ENCODE results near the gene SELPLG.
"Not testable (repeated sequence)": the region's sequence is repeated elsewhere in the genome, so short reads cannot be mapped to it uniquely, and the experiment has no call there.

SELPLG gene

DNA sequence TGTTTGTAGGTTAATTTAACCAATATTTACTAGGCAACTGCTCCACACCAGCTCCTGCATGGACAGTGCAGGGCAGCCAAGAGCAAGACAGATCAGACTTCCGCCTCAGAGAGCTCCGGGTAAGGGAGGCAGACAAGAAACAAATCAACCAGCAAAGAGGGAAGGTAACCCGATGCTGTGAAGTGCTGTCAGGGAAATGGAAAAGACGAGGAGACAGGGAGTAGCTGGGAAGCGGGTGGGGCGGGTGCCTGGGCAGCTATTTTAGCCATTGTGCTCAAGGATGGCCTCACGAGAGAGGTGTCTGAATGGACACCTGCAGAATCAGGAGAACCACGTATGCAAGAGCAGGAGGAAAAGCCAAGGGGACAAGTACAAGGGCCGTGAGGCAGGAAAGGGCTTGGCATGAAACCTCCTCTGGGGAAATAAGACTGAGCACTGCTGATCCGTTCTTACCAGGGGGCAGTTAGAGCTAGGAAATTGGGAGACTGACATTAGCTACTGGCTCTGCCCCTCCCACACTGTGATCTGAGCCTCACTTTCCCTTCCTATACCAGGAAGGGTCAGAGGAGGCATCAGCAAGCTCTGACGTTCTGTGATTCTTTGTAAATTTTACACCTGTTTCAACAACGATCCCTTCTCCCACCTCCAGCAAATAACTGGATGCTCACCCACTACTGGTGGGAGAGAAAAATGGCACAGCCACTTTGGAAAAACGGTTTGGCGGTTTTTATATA, 29.3 kb downstream of the SELPLG start:
- DNase-seq (ENCODE audit: low read depth in 3 of 3), result no peak

DNA sequence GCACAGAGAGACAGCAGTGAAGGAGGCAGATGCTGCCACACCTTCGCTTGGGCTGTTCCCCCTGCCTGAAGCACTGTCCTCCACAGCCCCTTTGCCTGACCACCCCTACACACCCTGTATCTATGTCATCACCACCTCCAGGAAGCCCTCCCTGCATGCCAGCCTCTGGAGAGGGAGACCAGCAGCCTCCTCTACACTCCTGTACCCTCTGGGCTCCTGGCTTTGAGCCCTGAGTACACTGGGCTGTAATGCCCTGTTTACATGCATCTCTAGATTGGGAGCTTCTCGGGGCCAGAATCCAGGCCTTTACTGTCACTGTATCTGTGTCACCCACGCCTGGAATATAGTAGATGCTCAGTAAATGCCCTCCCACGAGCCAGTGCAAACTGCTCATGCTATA, 30.0 kb downstream of the SELPLG start:
- DNase-seq (ENCODE audit: low read depth in 3 of 3), result no peak

DNA sequence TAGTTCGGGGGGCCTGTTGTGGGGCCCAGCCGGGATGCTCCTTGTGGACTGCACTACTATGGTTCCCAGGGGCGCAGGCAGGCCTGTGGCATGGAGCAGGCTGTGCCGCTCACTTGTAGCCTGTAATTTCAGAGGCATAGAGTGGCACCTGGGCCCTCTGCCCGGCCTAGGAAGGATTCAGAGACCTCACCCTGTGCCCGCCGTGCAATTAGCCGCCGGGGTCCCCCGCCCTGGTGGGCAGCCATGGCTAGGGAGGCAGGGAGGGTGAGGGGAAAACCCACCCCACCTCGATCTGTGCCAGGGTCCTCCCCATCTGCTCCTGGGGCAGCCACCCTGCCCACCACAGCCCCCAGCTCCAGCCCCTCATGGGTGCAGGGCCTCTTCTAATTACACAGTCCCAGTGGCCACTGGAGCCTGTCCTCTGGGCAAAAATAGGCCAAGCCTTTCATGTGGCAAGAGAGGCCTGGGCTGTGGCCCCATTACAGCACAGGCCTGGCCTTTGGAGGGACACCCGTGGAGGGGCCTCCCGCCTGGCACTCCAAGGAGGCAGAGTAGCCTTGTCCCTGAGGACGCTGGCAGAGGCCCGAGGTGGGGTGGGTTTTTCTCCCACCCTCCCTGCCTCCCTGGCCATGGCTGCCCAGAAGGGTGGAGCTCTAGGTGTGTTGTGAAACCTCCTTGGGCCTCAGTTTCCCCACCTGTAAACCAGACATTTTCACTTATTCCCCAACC, 30.6 kb downstream of the SELPLG start:
- no peak for DNase-seq (ENCODE audit: low read depth in 3 of 3)

DNA sequence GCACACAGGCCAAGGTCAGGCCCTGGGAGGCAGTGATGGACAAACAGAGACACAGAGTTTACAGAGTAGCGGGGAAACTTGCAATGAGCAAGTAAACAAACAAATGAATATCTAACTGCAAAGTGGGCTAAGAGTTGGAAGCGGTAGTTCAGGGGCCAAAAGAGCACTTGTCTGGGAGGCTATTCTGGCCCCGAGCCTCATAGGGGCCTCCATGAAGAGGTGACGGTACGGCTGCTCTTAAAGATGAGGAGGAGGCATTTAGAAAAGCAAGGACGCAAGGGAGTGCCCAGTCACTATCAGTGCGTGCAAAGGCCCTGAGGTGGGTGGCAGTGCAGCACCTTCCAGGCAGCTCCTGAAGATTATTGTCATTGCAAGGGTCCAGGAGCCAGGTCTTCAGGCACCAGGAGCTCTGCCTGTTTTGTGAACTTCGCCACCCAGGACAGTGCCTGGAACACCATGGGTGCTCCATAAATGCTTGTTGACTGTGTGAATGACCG, 31.4 kb downstream of the SELPLG start:
- no peak for DNase-seq (ENCODE audit: low read depth in 3 of 3)

DNA sequence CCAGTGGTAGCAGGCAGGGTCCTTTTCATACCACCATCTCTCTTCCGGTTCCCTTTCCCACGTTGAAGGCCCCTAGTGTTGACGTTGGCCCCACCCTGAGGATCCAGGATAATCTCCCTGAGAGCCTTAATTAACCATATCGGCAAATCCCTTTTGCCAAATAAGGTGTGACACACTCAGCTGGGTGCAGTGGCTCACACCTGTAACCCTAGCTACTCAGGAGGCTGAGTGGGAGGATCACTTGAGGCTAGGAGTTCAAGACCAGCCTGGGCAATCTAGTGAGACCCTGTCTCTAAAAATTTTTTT, 33.0 kb downstream of the SELPLG start:
- no peak for DNase-seq (ENCODE audit: low read depth in 3 of 3)

DNA sequence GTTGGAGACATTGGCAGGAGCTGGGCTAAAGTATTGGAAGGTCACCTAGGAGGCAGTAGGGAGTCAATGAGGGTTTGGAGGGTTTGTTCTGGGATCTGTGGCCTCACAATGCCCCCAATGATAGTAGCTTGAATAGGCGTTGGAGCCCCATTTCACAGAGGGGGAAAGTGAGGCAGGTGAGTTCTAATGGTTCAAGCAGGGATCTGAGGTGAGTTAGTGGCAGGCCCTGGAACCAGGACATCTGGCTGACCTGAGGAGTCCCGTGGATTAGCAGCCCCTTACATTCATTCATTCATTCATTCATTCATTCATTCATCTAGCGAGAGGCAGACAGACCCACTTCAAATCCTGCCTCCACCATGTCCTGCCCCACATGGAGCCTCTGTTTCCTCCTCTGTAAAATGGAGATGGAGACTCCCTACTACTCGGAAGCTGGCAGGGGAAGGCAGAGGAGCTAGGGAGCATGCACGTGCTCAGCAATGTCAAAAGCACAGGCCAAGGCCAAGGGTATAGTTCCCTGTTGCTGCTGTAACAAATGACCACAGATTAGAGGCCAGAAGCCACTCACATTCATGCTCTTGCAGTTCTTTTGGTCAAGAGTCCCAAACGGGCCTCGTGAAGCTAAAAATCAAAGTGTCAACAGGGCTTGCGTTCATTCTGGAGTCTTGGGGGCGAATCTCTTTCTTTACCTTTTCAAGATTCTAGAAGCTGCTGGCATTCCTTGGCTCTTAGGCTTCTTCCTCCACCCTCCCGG, 33.6 kb downstream of the SELPLG start:
- no peak for DNase-seq (ENCODE audit: low read depth in 3 of 3)

DNA sequence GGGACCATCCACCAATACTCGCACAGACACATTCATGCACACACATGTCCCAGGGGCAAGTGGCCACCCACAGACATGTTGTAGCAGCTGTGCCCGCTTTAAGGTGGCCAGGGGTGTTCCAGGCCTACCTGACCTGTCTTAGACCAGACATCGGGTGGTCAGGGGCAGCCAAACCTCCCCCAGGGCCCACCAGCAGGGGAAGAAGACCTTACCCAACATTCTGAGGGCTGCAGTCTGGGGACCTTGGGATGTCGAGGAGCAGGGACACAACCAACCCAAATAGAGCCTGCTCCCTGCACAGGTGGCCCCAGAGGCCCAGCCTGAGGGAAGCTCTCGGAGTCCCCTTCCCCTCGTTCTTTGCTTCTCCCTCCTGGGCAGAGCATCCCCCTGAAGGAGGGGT, 34.2 kb downstream of the SELPLG start:
- no peak for DNase-seq (ENCODE audit: low read depth in 3 of 3)

DNA sequence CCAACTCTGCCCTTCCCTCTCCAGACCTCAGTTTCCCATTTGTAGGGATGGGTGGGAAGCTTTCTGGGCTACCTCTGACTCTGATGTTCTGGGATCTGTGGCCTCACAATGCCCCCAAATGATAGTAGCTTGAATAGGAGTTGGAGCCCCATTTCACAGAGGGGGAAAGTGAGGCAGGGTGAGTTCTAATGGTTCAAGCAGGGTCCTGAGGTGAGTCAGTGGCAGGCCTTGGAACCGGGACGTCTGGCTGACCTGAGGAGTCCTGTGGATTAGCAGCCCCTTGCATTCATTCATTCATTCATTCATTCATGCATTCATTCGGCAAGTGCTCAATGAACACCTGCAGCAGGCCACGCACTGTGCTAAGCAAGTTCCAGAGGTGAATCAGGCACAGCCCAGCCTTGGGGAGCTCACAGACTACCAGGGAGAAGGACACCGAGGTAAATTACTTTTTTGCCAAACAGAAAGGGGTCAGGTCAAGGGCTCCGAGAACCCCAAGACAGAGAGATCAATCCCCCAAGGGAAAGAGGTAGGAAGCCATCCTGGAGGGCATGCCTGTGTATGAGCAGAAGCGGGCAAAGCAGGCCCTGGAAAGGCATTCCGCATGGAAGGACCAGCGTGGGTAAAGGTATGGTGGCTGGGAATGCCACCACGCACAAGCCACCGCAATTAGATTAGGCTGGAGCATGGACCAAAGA, 35.0 kb downstream of the SELPLG start:
- DNase-seq (ENCODE audit: low read depth in 3 of 3), result no peak

DNA sequence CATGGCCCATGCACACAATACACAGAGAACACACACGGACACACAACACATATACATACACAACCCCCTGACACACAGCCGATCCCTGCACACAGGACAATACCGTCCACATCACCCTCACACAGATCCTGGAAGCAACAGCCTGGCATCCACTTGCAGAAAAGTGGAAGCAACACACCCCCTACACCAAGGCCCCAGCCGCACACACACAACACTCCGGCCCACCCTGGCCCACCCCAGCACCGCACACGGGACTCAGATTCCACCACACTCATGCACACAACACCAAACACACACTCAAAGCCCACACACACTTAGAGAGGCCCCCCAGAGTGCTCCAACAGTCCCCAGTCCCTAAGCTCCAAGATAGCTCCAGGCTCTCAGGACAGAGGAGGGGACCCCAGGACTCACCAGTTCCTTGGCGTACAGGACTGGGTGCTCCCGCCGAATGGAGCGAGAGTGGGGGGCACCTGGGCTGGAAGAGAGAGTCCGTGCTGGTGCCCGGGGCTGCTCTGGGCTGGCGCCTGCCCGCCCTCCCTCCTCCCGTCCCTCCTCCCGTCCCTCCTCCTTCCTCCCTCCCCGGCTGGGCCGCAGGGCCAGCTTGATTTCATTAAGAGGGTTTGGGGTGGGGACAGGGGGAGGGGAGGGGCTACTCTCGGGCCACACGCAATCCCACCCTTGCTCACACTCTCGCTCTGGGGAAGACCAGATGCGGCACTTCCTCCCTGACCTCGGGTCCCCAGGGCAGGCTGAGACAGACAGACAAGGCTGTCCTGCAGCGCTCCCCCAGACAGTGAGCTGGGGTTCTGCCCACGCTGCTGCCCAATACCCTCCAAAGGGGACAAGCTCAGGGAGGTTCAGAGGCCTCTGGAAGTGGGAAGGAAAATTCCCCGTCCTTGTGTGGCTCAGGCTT, 35.9 kb downstream of the SELPLG start, which contains the start of gene TMEM119:
Gene TMEM119 (minus strand): TSS at position 526 of the 913 bp plus-strand sequence. CDS start 5,701 bp downstream, outside the sequence.
- DNase-seq (ENCODE audit: low read depth in 3 of 3), result no peak

DNA sequence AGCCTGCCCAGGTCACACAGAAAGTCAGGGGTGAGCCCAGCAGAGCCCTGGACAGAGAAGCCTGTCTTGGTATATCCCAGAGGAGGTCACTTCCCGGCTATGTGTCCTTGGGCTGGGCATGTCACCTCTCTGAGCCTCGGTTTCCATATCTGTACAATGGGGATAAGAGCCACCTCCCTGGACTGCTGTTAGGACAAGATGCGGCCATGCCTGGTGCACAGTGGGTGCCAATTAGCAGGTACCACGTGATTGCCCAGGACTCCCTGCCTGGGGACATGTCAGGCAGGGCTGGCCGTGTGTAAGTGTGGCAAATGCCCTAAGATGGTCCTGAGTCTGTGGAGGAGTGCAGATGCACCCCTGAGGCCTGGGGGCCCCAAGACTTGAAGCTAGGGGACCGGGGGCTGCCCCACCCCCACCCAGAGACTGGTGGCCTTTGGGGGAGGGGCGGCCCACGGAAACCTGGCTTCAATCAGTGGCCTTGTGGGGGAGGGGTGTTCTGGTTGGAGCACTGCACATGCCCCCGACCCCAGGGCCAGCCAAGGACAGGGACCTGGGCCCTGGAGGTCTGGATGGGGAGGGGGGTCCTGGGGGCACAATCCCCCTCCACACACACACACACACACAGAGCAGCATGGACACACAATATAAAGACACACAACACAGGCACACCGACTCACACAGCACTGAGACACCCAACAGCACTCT, 36.7 kb downstream of the SELPLG start:
- DNase-seq (ENCODE audit: low read depth in 3 of 3), result no peak

DNA sequence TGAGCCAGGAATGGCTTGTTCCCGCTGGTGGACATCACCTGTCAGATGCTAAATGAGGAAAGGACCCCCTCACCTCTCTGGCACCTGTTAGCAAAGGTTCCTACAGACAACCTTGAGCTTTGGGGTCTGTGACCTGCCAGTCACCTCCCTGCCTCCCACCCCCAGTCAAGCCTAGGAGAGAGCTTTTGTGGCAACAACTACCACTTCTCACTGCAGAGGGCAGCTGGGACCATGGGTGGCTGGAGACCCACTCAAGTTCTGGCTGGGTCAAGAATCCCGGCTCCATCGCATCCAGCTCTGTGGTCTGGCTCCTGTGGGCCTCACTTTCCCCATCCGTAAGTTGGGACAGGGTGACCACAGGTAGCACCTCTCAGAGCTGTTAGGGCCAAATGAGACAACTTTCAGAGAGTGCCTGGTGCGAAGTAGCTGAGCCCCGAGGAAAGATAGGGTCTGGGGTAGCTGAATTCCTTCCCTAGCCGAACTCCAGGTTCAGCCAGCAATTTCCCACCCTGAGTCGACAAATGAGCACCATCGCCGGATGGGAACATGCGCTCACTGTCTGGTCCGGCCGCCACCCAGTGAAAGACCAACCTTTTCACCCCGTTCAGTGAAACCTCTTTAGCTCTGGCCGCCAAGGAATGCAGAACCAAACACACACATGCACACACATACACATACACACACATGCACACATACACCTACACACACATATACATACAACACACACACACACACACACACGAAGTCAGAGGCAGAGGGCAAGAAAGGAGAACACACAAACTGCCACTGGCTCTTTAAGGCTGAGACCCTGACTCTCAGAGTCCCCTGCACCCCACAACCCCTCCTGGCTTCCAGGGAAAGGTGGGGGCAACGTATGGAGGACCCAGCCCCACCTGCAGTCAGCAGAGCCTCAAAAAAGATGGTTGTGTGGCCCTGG, 37.7 kb downstream of the SELPLG start:
- no peak for DNase-seq (ENCODE audit: low read depth in 3 of 3)

DNA sequence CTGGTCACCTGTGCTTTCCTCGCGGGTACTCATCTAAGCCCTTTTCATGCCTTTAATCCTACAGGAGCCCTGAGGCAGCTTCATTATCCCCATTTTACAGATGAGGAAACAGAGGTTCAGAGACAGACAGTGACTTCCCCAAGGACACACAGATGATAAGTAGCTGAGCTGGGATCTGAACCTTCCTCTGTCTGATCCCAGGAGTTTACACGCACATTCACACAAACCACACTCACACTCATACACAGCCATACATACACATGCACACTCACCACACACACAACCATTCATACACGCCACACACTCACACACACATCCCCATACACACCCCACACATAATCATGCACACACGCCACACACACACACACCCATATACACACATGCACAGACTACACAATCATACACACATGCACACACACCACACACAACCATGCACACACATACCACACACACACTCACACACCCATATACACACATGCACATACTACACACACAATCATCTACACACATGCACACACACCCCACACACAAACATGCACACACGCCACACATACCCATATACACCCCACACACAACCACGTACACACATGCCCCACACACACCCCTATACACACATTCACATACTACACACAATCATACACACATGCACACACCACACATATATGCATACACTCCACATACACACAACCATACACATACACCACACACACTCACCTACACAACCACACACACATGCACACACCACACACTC, 38.6 kb downstream of the SELPLG start:
- no peak for DNase-seq (ENCODE audit: low read depth in 3 of 3)

DNA sequence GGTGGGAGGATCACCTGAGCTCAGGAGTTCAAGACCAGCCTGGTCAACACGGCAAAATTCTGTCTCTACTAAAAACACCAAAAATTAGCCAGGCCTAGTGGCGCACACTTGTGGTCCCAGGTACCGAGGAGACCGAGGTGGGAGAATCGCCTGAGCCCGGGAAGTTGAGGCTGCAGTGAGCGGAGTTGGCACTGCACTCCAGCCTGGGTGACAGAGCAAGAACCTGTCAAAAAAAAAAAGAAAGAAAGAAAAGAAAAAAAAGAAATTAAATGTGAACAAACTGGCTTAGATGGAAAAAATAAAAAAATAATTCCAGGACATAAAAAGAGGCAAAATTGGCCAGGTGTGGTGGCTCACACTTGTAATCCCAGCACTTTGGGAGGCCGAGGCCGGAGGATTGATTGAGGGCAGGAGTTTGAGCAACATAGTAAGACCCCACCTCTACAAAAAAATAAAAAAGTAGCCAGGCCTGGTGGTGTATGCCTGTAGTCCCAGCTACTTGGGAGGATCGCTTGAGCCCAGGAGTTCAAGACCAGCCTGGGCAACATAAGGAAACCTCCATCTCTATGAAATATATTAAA, 39.3 kb downstream of the SELPLG start:
- DNase-seq (ENCODE audit: low read depth in 3 of 3), result no peak

DNA sequence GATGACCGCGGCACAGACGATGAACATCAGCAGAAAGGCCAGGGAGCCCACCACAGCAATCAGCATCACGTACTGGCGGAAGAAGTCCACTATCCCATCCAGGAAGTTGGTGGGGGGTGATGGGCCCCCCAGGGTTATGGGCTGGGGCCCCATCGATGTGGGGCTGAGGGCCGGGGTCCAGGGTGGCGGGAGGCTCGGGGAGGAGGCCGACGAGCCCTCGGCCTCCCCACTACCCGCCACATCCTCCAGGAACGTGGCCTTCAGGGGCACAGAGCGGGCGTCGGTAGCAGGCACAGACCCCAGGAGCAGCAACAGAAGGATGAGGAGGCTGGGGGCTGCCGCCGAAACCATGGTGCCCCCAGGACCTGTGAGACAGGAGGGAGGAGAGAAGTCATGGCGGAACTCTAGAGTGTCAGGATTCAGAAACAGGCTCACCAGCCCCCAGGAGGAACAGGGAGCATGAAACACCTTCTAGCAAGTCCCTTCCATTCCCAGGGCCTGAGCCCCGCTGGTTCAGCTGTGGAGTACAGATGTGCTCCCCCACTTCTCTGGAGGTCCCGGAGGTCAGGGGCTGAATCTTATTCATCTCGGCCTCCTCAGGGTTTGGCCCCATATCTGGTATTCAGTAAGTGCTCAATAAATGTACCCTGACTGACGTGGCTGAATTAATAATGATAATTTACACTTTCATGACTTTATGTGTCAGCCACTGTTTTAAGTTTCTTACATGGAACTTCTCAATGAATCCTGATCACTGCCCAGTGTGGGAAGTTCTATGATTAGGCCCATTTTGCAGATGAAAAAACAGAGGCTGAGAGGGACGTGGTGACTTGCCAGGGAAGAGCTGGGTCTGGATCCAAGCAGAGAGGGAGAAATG, 41.4 kb downstream of the SELPLG start:
- DNase-seq (ENCODE audit: low read depth in 3 of 3), result no peak

DNA sequence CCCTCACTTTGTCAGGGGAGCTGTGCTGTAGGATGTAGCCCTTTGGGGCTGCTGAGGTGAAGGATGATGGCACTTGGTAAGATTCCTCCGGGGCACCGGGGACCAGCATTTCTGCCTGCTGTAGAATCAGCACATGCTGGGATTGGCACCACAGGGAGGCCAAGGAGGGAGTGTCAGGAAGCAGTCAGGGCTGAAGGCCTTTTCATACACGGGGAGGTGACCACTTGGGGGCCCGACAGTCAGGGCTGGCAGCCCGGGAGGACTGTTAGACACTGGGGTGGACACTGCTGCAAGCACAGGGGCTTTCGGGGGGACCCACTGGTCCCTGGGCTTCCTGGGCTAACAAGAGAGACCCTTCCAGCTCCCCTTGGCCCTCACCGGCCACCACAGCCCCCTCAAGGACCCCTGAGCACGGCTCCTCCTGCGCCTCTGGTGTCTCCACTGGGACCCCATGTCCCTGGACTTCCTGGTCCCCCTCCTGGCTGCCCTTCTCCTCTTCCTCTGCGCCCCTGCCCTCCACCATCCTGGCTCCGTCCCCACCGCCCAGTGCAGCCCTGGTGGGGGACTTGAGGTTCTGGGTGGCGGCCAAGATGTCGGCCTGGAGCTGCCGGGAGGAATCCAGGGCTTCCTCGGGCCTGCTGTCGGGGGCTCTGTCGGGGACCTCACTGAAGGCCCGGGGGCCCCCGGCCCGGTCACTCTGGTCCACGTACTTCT, 42.3 kb downstream of the SELPLG start:
- no peak for DNase-seq (ENCODE audit: low read depth in 3 of 3)

DNA sequence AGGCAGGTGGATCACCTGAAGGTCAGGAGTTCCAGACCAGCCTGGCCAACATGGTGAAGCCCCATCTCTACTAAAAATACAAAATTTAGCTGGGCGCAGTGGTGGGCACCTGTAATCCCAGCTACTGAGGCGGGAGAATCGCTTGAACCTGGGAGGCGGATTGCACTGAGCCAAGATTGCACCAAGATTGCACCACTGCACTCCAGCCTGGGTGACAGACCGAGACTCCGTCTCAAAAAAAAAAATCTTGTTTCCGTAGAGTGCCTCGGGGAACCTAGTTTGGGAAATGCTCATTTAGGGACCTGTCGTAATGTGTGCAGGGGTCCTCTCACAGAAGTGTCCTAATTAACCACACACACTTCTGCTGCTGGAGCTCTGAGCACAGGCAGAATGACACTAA, 43.2 kb downstream of the SELPLG start:
- not testable (repeated sequence) for DNase-seq (ENCODE audit: low read depth in 3 of 3)
